ENCODE measurements around the gene TCF7L1.

The TCF7L1 gene

DNA sequence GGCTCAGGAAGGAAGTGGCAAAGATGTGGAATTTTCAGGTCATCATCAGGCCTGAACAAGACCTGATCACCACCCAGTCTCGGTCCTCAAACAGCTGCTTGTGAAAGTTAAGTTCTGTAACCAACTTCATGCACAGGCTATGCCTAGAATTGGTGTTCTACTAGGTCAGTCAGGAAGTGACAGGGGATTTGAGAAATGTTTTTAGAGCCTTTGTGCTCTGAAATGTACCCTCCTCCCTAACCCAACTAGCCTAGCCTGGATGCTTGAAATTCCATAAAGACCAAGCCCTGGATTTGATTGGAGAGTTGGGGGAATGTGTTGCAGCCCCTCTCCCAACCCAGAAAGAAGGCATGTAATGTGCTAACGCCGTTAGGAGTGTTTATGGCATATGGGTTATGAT is 131.3 kb downstream of the TCF7L1 start:
- in situ Hi-C loops (cut with HindIII; ENCODE audit: low sequenced_read_pairs) = no loop called here
- TF ChIP-seq, protein P1, sequence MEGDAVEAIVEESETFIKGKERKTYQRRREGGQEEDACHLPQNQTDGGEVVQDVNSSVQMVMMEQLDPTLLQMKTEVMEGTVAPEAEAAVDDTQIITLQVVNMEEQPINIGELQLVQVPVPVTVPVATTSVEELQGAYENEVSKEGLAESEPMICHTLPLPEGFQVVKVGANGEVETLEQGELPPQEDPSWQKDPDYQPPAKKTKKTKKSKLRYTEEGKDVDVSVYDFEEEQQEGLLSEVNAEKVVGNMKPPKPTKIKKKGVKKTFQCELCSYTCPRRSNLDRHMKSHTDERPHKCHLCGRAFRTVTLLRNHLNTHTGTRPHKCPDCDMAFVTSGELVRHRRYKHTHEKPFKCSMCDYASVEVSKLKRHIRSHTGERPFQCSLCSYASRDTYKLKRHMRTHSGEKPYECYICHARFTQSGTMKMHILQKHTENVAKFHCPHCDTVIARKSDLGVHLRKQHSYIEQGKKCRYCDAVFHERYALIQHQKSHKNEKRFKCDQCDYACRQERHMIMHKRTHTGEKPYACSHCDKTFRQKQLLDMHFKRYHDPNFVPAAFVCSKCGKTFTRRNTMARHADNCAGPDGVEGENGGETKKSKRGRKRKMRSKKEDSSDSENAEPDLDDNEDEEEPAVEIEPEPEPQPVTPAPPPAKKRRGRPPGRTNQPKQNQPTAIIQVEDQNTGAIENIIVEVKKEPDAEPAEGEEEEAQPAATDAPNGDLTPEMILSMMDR (IDR thresholded peaks at IDR 0.05; ENCODE audit: low read depth, low read length) = no peak
- peak; percentile 43 for DNase-seq (ENCODE audit: low read depth, low spot score)
- no peak overlapping the region for H3K4me3 ChIP-seq (ENCODE audit: low read depth, low read length)

DNA sequence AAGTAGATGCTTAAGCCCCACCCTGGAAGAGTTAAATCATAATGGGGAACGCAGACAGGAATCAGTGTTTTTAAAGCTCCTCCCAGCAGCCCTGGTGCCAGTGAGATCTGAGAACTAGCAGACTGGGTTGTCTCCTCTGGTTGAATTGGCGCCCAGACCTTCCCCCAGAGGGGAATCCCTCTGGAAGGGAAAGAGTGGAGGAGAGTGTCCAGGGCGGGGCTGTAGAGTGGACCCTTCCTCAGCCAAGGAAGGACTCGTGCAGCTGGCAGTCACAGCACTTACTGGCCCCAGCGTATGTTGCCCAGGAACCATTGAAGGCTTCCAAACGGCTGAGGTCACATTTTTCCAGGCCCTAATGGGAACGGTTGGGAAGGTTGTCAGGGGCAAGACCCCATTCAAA is 132.1 kb downstream of the TCF7L1 start:
- TF ChIP-seq, protein P1 (IDR thresholded peaks at IDR 0.05; ENCODE audit: low read depth, low read length) = no peak
- no peak for DNase-seq (ENCODE audit: low read depth, low spot score)
- H3K4me3 ChIP-seq (ENCODE audit: low read depth, low read length) = no peak overlapping the region
- in situ Hi-C loops (cut with HindIII; ENCODE audit: low sequenced_read_pairs) = no loop called here

DNA sequence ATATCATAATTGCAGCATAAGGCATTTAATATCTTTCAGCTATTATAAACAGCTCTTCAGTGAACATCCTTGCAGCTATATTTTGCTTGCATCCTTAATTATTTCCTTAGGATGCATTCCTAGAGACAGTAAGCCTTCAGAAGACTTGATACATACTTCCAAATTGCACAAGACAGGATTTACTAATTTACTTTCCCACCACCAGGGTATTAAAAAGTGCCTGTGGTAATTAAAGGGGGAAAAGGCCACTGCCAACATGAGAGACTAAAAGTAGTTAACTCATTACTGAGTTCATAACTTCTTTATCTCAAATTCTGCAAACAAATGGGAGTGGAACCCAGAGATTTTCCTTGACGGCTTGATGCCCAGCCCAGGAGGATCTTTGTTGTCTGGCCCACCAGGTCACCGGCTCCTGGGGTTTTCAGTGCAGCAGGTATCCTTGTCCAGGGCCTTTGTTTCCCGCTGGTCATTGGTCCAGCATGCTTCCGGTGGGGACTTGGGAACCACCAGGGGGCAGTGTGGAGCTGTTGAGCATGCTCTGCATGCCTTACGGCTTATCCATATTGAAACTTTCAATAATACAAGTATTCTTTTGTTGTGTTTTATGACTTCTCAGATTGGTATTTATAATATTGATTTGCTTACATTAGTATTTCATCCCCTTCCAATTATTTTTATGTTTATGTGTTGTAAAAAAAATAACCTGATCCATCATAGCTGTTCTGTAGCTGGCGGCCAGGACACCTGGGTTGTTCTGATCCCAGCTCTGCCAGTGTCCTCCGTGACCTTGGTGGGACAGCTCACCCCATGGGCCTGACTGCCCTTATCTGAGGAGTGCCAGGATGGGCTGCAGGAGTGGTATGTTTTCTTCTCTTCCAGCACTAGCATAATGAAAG is 133.2 kb downstream of the TCF7L1 start:
- peak; percentile 38 for DNase-seq (ENCODE audit: low read depth, low spot score)
- in situ Hi-C loops (cut with HindIII; ENCODE audit: low sequenced_read_pairs) = no loop called here
- TF ChIP-seq, protein P1 (IDR thresholded peaks at IDR 0.05; ENCODE audit: low read depth, low read length) = peak; percentile 92

DNA sequence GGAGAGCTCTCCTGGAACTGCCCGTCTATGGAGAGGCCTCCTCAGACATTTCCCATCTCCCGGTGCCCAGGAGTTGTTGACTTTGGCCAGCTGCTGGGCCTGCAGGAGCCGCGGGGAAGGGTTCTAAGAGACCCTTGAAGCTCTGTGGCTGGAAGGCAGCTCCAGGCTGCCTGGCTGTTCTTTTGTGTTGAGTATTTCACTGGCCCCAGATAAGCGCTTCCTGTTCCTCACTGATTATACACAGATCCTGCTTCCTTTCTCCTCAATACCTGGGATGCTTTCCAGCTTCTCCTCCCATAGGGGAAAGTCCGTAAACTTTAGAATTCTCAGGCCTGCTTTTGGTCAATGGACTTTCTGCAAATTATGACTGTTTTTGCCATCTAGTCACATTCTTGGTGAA is 136.8 kb downstream of the TCF7L1 start:
- TF ChIP-seq, protein P1 (IDR thresholded peaks at IDR 0.05; ENCODE audit: low read depth, low read length) = no peak
- DNase-seq (ENCODE audit: low read depth, low spot score) = no peak
- H3K4me3 ChIP-seq (ENCODE audit: low read depth, low read length) = no peak overlapping the region
- in situ Hi-C loops (cut with HindIII; ENCODE audit: low sequenced_read_pairs) = no loop called here

More for the DNA sequence above, 133.2 kb downstream of the TCF7L1 start:
- H3K4me3 ChIP-seq (ENCODE audit: low read depth, low read length) = no peak overlapping the region

DNA sequence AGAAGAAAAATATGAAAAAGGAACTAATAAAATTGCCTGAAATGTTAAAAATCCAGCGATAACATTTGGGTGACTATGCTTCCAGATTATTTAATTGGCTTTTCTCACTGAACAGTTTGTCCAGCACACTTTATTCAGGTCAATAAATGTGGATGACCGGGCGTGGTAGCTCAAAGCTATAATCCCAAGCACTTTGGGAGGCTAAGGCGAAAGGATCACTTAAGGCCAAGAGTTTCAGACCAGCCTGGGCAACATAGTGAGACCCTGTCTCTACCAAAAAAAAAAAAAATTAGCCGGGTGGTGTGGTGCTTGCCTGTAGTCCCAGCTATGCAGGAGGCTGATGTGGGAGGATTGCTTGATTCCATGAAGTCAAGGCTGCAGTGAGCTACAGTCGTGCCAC is 139.2 kb downstream of the TCF7L1 start:
- TF ChIP-seq, protein P1 (IDR thresholded peaks at IDR 0.05; ENCODE audit: low read depth, low read length) = no peak
- in situ Hi-C loops (cut with HindIII; ENCODE audit: low sequenced_read_pairs) = no loop called here
- H3K4me3 ChIP-seq (ENCODE audit: low read depth, low read length) = no peak overlapping the region
- DNase-seq (ENCODE audit: low read depth, low spot score) = no peak

DNA sequence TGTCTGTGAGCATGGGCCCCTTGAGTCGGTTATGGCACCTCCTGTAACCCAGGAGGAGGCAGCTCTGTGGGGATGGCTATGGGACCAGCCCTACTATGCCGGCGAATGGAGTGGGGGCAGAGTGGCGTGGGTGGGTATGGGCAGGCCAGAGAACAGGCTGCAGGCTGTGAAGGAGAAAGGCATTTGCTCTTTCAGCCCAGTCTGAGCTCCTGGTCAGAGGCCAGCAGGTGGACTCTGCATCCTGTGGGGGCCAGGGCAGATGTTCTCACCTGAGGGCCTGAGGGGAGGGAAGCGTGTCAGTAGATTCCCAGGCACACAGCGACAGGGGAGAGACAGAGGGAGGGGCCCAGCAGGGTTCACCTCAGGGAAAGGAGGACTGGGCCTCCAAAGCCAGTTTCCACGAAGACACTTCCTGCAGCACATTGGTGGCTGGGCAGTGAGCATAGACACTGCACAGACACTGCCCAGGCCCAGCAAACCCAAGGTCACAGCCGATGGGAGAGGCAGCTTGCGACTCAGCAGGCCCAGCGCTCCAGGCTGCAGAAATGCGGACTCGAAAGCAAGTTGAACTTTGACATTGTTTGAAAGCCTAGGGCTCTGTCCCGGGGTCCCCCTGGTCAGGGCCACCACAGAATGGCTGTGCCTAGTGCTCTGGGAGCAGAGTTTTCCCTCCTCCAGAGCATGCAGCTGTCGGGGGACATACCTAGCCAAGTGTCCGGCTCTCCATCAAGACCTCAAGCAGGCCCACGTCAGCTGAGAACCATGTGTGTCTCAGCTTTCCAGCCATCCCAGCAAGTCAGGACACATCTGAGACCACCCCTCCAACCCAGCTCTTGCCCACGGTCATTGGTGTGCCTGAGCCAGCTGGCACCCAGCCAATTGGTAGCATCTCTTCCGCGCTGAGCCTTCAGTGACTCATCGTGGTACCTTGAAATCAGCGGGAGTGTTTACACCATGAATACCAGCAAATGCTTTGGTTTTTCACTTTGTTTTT is 140.8 kb downstream of the TCF7L1 start:
- TF ChIP-seq, protein P1 (IDR thresholded peaks at IDR 0.05; ENCODE audit: low read depth, low read length) = no peak
- peak; percentile 77 for DNase-seq (ENCODE audit: low read depth, low spot score)
- no peak overlapping the region for H3K4me3 ChIP-seq (ENCODE audit: low read depth, low read length)
- in situ Hi-C loops (cut with HindIII; ENCODE audit: low sequenced_read_pairs) = no loop called here
